A673 (cell line): ENCODE results near the gene RPTOR. TPM values are rescaled to one million over a fixed set of nuclear protein-coding genes. Genes with fewer than 3 reads are reported as not detected.
A peak's percentile ranks its signal among the peaks of the same experiment; 100 is the strongest.

Source experiments
- BruUV-seq: library from RNA; stranded (reverse); fragments of 400-500 nt; replicated peaks from 2 replicates; lab custom pipeline; 2021; lab: Mats Ljungman, UMichigan
- CTCF ChIA-PET: fragments of 300-600 bp; sonication (Branson Sonifier 250); formaldehyde crosslinking; loops from one replicate; lab custom pipeline; 2022; ENCODE audit warnings: antibody characterized with exemption; lab: Charles Lee
- POLR2A ChIA-PET: fragments of 300-600 bp; sonication (Branson Sonifier 250); formaldehyde crosslinking; loops from one replicate; lab custom pipeline; 2022; ENCODE audit warnings: antibody characterized with exemption; ENCODE audit not compliant: low non-redundant PET; lab: Charles Lee
- DNase-seq: peaks from one replicate; pipeline ENCODE4 v3.0.0-alpha.2; 2015; ENCODE audit warnings: low spot score
- H3K27ac ChIP-seq: fragments of 200-600 bp; sonication (generic); 2 replicates; pipeline ENCODE4 v1.5.1; 2016; ENCODE audit warnings: mixed run types, low read depth, mild to moderate bottlenecking, mixed read lengths, antibody characterized with exemption, low read length; ENCODE audit not compliant: poor library complexity, severe bottlenecking
- H3K27me3 ChIP-seq: fragments of 200-600 bp; sonication (generic); replicated peaks from 2 replicates; pipeline ENCODE4 v1.6.1; 2017; ENCODE audit warnings: mixed run types, low read depth, mild to moderate bottlenecking, mixed read lengths, antibody characterized with exemption, low read length; ENCODE audit not compliant: insufficient read depth, poor library complexity
- H3K36me3 ChIP-seq: fragments of 200-600 bp; sonication (generic); 2 replicates; pipeline ENCODE4 v1.6.1; 2016; ENCODE audit warnings: mixed run types, mild to moderate bottlenecking, mixed read lengths, antibody characterized with exemption, low read length; ENCODE audit not compliant: insufficient read depth, poor library complexity, severe bottlenecking
- H3K4me1 ChIP-seq: fragments of 200-600 bp; sonication (generic); 2 replicates; pipeline ENCODE4 v1.6.1; 2017; ENCODE audit warnings: mixed run types, mild to moderate bottlenecking, mixed read lengths, antibody characterized with exemption, low read length; ENCODE audit not compliant: insufficient read depth, poor library complexity, severe bottlenecking
- H3K4me3 ChIP-seq: fragments of 200-600 bp; sonication (generic); 2 replicates; pipeline ENCODE4 v1.5.1; 2016; ENCODE audit warnings: low read depth, mixed run types, mild to moderate bottlenecking, mixed read lengths, low read length; ENCODE audit not compliant: poor library complexity, severe bottlenecking
- H3K9me3 ChIP-seq: fragments of 200-600 bp; sonication (generic); 2 replicates; pipeline ENCODE4 v1.6.1; 2016; ENCODE audit warnings: mixed run types, low read depth, mild to moderate bottlenecking, mixed read lengths, antibody characterized with exemption, low read length; ENCODE audit not compliant: poor library complexity, severe bottlenecking
- EZH2 ChIP-seq: fragments of 200-600 bp; sonication (generic); IDR thresholded peaks from 2 replicates; pipeline ENCODE4 v1.6.1; 2017; ENCODE audit warnings: borderline replicate concordance, low read depth, mild to moderate bottlenecking, mixed read lengths, antibody characterized with exemption, low read length; ENCODE audit not compliant: poor library complexity, severe bottlenecking
- intact Hi-C: fragments of 100-400 bp; cut with micrococcal nuclease; formaldehyde crosslinking; loops from one replicate; pipeline ENCODE4 v1.10.0; 2022; ENCODE audit not compliant: unreplicated experiment
- total RNA-seq: library from RNA; stranded (reverse); gene quantifications from 2 replicates; pipeline ENCODE4 v1.2.3, GENCODE V29; 2021
- TF ChIP-seq, protein P1 (sequence below): fragments of 300-800, 200-600 bp; sonication (generic); conservative IDR thresholded peaks from 2 replicates; pipeline ENCODE4 v1.5.1; 2017; ENCODE audit warnings: low read depth, mild to moderate bottlenecking, antibody characterized with exemption, low read length, moderate library complexity, mixed read lengths

RPTOR gene
- total RNA-seq, 1 experiment from 2014 or later, result 55.2 TPM

DNA sequence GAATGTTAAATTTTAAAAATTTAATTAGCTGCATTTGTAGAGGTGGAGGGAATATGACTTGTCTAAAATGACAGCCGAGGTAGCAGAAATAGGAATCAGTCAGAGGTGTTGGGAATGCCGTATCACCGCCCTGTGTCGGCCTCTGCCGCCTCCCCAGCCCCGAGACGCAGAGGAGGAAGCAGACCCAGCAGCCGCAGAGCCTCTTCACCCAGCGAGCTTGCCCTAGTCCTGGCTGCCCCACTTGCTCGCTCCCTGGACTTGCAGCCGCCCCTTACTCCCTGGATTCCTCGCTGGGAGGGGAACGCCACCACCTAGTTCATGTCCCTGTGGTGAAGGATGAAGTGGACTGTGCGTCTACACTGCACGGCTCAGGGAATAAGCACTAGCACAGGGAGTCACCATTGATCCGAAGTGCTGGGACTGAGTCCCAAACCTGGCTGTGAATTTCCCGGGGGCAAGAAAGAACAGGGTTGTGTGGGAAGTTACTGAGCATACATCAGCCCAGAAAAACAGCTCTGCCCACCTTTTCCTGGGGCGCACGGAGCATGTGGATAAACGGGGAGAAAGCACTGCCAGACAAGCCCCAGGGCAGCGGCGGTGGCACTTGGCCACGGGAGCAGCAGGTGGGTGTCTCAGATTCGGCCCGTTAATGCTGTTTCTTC, 76.8 kb downstream of the RPTOR start:
- Histone ChIP-seq H3K27ac (no peak overlapping the region), H3K27me3 (no peaks in the 10 kb centered on the region), H3K4me3 (no peak overlapping the region), H3K9me3 (no peaks in the 10 kb centered on the region), H3K36me3 (no peaks in the 10 kb centered on the region), H3K4me1 (peaks cover 12% of the 10 kb centered on the region)
- DNase-seq, result no peak
- ChIA-PET CTCF (interaction anchor here (0.5 kb wide), 1 partner anchor 94 kb away, joined by 4 read pairs; no protein-coding TSS in a partner anchor), POLR2A (no interaction called here)
- intact Hi-C loops, result no loop called here
- no TSS peak for BruUV-seq
- TF ChIP-seq, protein P1, sequence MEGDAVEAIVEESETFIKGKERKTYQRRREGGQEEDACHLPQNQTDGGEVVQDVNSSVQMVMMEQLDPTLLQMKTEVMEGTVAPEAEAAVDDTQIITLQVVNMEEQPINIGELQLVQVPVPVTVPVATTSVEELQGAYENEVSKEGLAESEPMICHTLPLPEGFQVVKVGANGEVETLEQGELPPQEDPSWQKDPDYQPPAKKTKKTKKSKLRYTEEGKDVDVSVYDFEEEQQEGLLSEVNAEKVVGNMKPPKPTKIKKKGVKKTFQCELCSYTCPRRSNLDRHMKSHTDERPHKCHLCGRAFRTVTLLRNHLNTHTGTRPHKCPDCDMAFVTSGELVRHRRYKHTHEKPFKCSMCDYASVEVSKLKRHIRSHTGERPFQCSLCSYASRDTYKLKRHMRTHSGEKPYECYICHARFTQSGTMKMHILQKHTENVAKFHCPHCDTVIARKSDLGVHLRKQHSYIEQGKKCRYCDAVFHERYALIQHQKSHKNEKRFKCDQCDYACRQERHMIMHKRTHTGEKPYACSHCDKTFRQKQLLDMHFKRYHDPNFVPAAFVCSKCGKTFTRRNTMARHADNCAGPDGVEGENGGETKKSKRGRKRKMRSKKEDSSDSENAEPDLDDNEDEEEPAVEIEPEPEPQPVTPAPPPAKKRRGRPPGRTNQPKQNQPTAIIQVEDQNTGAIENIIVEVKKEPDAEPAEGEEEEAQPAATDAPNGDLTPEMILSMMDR, result no peak
- TF ChIP-seq EZH2, result no peak

DNA sequence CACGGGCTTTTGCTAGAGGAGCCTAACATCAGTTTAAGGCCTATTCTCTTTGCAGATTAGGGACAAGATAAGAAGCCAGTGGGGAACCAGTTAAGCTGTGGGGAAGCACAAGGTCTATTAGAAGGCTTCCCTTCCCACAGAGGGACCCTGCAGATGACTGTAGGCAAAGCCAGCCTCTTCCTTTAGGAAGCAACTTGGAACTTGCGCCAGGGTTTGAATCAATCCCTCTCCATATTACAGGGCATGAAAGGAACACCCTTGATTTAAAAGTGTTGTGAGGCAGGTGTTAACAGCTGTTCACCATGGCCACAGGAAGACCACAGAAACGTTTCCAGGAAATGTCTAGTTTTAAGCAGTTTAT, 77.3 kb downstream of the RPTOR start:
- peak; percentile 67 for DNase-seq
- CTCF ChIA-PET, result interaction anchor here (0.5 kb wide), 1 partner anchor 94 kb away, joined by 4 read pairs; no protein-coding TSS in a partner anchor
- POLR2A ChIA-PET, result no interaction called here
- TF ChIP-seq, protein P1, result no peak
- no peak for TF ChIP-seq EZH2
- H3K36me3 ChIP-seq, result no peaks in the 10 kb centered on the region
- intact Hi-C loops, result no loop called here
- peaks cover 12% of the 10 kb centered on the region for H3K4me1 ChIP-seq
- H3K9me3 ChIP-seq, result no peaks in the 10 kb centered on the region
- H3K27me3 ChIP-seq, result no peaks in the 10 kb centered on the region
- BruUV-seq, result no TSS peak
- no peak overlapping the region for H3K4me3 ChIP-seq
- H3K27ac ChIP-seq, result no peak overlapping the region

DNA sequence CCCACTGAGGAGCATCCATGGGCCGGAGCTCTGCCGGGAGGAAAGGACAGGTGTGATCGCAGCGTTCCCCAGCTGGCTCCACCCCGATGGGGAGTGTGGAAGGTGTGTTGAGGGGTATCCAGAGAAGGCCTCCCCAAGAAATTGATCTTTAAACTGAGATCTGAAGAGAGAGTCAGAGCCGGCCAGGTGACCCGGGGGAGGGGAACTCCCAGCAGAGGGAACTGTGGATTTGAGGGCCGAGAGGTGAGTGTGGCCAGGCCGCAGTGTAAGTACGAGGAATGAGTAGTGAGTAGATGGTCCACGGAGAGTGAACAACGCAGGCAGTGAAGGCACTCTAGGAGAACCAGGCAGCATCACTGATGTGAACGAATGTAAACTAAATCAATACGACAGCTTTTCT, 80.2 kb downstream of the RPTOR start:
- TF ChIP-seq, protein P1, result no peak
- TF ChIP-seq EZH2, result no peak
- CTCF ChIA-PET, result interaction anchor here (0.5 kb wide), 1 partner anchor 58 kb away, joined by 6 read pairs; no protein-coding TSS in a partner anchor
- no TSS peak for BruUV-seq

More for the DNA sequence above, 80.2 kb downstream of the RPTOR start:
- intact Hi-C loops, result no loop called here
- Histone ChIP-seq H3K27ac (no peak overlapping the region), H3K36me3 (no peaks in the 10 kb centered on the region), H3K4me1 (peaks cover 12% of the 10 kb centered on the region), H3K9me3 (no peaks in the 10 kb centered on the region), H3K27me3 (no peaks in the 10 kb centered on the region), H3K4me3 (no peak overlapping the region)
- POLR2A ChIA-PET, result no interaction called here
- no peak for DNase-seq
